Measurements from ENCODE around the gene AATF. TPM values are rescaled to one million over a fixed set of nuclear protein-coding genes. Genes with fewer than 3 reads are reported as not detected.

Gene AATF
- total RNA-seq, 2 experiments from 2014 or later = 40.3 to 40.8 TPM

- ChIA-PET CTCF (no interaction called here), POLR2A (no interaction called here)
- H3K36me3 ChIP-seq (ENCODE audit: insufficient read depth, low read length) = peaks cover 18% of the 10 kb centered on the region
- Mint-ChIP-seq H3K27ac (no peak overlapping the region), H3K9me3 (no peaks in the 10 kb centered on the region), H3K4me3 (no peak overlapping the region), H3K36me3 (ENCODE audit: low read depth) (peaks cover 46% of the 10 kb centered on the region), H3K4me1 (ENCODE audit: low read depth) (peaks cover 45% of the 10 kb centered on the region), H3K27me3 (no peaks in the 10 kb centered on the region)
- no peaks in the 10 kb centered on the region for H3K27me3 ChIP-seq (ENCODE audit: control insufficient read depth in 1 of 2, insufficient read depth in 2 of 2, low read length in 2 of 2)
- no peaks in the 10 kb centered on the region for H3K9me3 ChIP-seq (ENCODE audit: control insufficient read depth in 1 of 2, insufficient read depth in 1 of 2, low read length in 2 of 2)
- no peak overlapping the region for H3K4me3 ChIP-seq (ENCODE audit: low read length)
- no peaks in the 10 kb centered on the region for H3K4me1 ChIP-seq (ENCODE audit: insufficient read depth, low read length)
- DNase-seq (no peak), ATAC-seq (ENCODE audit: poor library complexity) (no peak)
- no peak for TF ChIP-seq CTCF (IDR thresholded peaks at IDR 0.05)
- intact Hi-C loops (cut with DNase I, micrococcal nuclease) = no loop called here
- H3K27ac ChIP-seq (ENCODE audit: low read depth in 1 of 2, low read length in 2 of 2) = no peak overlapping the region
Measured at GRCh38 chr17:36980280-36980761, 31.6 kb downstream of the AATF start.

GRCh38 chr17:36983618-36984017, 34.9 kb downstream of the AATF start:
- Histone ChIP-seq H3K4me1 (ENCODE audit: insufficient read depth, low read length) (no peaks in the 10 kb centered on the region), H3K27me3 (ENCODE audit: control insufficient read depth in 1 of 2, insufficient read depth in 2 of 2, low read length in 2 of 2) (no peaks in the 10 kb centered on the region), H3K9me3 (ENCODE audit: control insufficient read depth in 1 of 2, insufficient read depth in 1 of 2, low read length in 2 of 2) (no peaks in the 10 kb centered on the region), H3K4me3 (ENCODE audit: low read length) (no peak overlapping the region), H3K36me3 (ENCODE audit: insufficient read depth, low read length) (peaks cover 47% of the 10 kb centered on the region), H3K27ac (ENCODE audit: low read depth in 1 of 2, low read length in 2 of 2) (no peak overlapping the region)
- TF ChIP-seq CTCF (IDR thresholded peaks at IDR 0.05) = no peak
- no peaks in the 10 kb centered on the region for H3K27me3 Mint-ChIP-seq
- ChIA-PET CTCF (no interaction called here), POLR2A (no interaction called here)
- no peak overlapping the region for H3K27ac Mint-ChIP-seq
- no peaks in the 10 kb centered on the region for H3K9me3 Mint-ChIP-seq
- intact Hi-C loops (cut with DNase I, micrococcal nuclease) = no loop called here
- H3K4me3 Mint-ChIP-seq = no peak overlapping the region
- H3K36me3 Mint-ChIP-seq (ENCODE audit: low read depth) = peaks cover 67% of the 10 kb centered on the region
- H3K4me1 Mint-ChIP-seq (ENCODE audit: low read depth) = peaks cover 17% of the 10 kb centered on the region
- ATAC-seq (ENCODE audit: poor library complexity) (no peak), DNase-seq (no peak)

- no peak for ATAC-seq (ENCODE audit: poor library complexity)
- Histone ChIP-seq H3K36me3 (ENCODE audit: insufficient read depth, low read length) (peaks cover 86% of the 10 kb centered on the region), H3K4me3 (ENCODE audit: low read length) (no peak overlapping the region), H3K4me1 (ENCODE audit: insufficient read depth, low read length) (no peaks in the 10 kb centered on the region), H3K27ac (ENCODE audit: low read depth in 1 of 2, low read length in 2 of 2) (no peak overlapping the region), H3K27me3 (ENCODE audit: control insufficient read depth in 1 of 2, insufficient read depth in 2 of 2, low read length in 2 of 2) (no peaks in the 10 kb centered on the region), H3K9me3 (ENCODE audit: control insufficient read depth in 1 of 2, insufficient read depth in 1 of 2, low read length in 2 of 2) (no peaks in the 10 kb centered on the region)
- no peaks in the 10 kb centered on the region for H3K9me3 Mint-ChIP-seq
- H3K27ac Mint-ChIP-seq = no peak overlapping the region
- H3K4me3 Mint-ChIP-seq = no peak overlapping the region
- H3K36me3 Mint-ChIP-seq (ENCODE audit: low read depth) = peaks cover 87% of the 10 kb centered on the region
- TF ChIP-seq CTCF (IDR thresholded peaks at IDR 0.05) = no peak
- no peak for DNase-seq
- no peaks in the 10 kb centered on the region for H3K27me3 Mint-ChIP-seq
- intact Hi-C loops (cut with DNase I, micrococcal nuclease) = no loop called here
- CTCF ChIA-PET = no interaction called here
- POLR2A ChIA-PET = interaction anchor here (0.7 kb wide), 1 partner anchor 16 kb away, joined by 4 read pairs; no protein-coding TSS in a partner anchor
- peaks cover 5% of the 10 kb centered on the region for H3K4me1 Mint-ChIP-seq (ENCODE audit: low read depth)
Measured at GRCh38 chr17:36989173-36989572, 40.4 kb downstream of the AATF start.
